Stimulated activated CD8-positive, alpha-beta memory T cell treated with anti-CD3 and anti-CD28 coated beads, Interleukin-15, amount 100 ng/mL, for 1 hour (primary cell): ENCODE results near the gene GPR15LG.
"Not testable (repeated sequence)": the region's sequence is repeated elsewhere in the genome, so short reads cannot be mapped to it uniquely, and the experiment has no call there.

Source experiments
- DNase-seq: peaks from one replicate; pipeline ENCODE4 v3.0.0-alpha.2; 2020; ENCODE audit warnings: low read depth

The GPR15LG gene

DNA sequence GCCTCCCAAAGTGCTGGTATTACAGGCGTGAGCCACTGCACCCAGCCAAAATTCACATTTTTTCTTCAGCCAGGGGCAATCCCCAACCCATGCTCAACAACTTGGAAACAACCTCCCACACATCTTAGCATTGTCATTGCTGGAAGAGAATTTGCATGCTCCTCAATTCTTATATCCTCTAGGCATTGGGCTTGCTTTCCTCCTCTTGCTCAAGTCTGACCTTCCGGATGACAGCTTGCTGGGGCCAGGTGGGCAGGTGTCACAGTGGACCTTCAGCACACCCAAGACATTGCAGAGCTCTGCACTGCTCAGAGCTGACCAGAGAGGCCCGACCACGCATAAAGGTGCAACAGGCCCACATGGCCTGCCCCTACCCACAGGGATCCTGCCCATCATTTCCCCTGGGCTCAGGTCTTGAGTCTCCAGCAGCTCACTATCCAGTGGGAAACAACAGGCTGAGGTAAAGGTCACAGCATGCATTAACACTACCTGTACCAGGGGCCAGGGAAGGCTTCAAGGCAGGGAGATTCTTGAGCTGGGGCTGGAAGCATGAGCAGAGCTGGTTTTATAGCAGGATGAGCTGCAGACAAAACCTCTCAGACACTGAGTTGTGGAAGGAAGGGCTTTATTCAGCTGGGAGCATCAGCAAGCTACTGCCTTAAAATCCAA is 6.8 kb upstream of the GPR15LG start:
- no peak for DNase-seq

DNA sequence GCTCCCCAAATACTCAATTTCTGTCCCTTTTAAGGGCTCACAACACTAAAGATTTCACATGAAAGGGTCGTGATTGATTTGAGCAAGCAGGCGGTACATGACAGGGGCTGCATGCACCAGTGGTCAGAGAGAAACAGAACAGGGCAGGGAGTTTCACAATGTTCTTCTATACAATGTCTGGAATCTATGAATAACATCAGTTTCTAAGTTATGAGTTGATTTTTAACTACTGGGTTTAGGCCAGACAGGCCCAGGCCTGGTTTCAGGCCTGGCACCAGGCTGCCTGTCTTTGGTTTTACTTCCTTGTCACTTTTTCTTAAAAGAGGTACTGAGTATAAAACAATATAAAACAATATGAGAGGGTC is 6.3 kb upstream of the GPR15LG start:
- not testable (repeated sequence) for DNase-seq

DNA sequence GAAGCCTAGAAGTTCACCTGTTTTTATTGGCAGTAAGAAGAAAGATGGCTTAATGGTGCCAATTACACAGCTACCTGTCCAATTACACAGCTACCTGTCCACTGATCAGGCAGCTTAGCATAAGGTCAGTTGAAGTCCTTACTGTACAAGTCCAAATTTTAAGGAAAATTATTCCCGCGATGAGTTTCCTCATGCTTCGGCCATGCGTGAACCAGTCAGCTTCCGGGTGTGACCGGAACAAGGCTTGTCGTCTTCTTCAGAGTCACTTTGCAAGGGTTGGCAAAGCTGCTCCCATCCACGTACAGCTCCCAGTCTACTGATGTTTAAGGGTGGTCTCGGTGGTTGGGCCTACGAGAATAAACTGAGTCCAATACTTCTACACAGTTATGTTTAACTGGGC is 5.2 kb upstream of the GPR15LG start:
- not testable (repeated sequence) for DNase-seq

DNA sequence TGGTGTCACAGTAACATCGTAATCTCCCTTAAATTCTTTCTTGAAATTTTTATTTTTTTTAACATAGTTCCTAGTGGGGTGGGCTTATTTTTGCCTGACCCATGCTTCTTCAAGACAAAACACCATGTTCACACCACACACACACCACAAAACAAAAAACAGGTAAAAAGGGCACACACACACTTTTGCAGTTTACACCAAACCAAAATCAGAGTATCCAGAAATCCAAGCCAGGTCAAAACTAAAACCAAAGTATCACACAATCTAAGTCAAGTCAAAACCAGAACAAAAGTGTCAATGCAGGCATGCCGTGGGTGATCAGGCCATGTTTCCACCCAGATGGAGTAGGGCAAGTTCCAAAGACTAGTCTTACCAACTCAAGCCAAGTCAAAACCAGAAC is 2.4 kb upstream of the GPR15LG start:
- not testable (repeated sequence) for DNase-seq

DNA sequence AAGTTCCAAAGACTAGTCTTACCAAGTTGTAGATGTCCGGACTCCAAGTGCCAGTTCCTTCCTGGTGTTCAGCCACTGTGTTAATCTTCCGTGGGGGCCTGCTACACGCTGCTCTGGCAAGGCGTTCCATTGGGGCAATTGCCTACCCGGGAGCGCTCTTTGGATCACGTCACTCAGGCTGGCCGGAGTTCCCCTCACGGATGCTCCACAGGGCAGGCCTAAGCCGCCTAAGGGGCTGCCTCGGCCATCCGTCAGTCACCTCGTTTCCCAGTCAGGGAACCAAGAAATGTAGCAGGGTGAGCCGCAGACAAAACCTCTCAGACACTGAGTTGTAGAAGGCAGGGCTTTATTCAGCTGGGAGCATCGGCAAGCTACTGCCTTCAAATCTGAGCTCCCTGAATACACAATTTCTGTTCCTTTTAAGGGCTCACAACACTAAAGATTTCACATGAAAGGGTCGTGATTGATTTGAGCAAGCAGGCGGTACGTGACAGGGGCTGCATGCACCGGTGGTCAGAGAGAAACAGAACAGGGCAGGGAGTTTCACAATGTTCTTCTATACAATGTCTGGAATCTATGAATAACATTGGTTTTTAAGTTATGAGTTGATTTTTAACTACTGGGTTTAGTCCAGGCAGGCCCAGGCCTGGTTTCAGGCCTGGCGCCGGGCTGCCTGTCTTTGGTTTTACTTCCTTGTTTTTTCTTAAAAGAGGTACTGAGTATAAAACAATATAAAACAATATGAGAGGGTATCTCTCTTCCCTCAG is 1.7 kb upstream of the GPR15LG start:
- DNase-seq: not testable (repeated sequence)

DNA sequence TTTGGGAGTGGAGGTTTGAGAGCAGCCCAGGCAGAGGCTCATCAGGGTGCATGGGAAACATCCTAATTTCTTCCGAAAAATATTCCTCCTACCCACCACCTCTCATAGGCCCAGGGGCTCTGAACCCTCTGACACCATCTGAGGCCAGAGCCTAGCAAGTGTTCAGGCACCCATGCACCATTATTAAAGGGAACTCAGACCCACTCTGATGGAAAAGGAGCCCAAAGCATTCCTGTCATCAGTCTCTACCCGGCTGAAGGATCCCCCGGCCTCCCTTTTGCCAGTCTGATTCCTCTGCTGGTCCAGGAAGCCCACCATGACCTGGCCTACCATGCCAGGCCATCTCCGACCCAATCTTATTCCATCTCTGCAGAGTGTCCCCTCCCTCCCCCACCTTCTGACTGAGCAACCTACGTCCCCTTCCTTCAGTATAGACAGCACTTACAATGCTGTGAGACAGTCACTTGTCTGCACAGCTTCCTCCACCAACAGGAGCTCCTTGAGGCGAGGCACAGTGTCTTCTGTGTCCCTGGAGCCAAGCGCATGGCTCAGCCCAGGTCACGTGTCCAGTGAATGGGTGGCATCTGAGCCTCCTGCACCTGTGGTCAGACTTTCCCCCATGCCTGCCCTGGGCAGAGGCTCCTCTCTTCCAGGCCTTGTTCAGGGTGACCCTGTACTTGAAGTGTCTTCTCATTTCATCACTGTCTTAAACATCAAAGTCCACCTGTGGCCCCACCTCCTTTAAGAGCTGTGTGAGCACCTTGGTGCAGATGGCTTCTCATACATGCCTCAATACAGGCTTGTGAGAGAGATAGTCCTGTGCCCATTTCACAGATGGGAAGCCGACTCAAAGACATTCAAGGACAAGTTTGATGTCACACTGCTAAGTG is 889 bp upstream of the GPR15LG start:
- DNase-seq: no peak

DNA sequence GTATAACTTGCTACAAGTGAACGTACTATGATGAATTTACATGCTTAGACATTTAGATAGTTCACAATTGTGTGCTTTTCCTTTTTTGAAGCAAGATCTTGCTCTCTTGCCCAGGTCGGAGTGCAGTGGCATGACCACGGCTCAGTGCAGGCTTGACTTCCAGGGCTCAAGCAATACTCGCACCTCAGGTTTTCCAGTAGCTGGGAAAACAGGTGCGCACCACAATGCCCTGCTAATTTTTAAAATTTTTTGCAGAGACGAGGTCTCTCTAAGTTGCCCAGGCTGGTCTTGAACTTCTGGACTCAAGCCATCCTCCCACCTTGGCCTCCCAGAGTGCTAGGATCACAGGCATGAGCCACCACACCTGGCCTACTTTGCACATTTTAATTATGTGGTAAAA is 1.8 kb downstream of the GPR15LG start:
- no peak for DNase-seq

DNA sequence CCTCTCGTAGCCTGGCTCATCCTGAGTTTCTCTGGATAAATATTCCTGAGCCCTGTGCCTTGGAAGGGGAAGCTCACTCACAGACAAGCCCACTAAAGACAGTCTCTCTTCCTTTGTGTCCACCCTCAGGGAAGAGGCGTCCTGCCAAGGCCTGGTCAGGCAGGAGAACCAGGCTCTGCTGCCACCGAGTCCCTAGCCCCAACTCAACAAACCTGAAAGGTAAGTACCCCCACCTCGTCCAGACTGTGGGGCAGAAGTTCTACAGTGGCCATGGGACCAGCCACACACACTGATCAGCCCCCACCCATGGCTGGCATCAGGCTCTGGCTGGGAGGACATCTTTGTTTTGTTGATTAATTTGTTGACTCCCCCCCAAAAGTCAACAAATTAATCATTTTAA is 2.8 kb downstream of the GPR15LG start:
- no peak for DNase-seq

DNA sequence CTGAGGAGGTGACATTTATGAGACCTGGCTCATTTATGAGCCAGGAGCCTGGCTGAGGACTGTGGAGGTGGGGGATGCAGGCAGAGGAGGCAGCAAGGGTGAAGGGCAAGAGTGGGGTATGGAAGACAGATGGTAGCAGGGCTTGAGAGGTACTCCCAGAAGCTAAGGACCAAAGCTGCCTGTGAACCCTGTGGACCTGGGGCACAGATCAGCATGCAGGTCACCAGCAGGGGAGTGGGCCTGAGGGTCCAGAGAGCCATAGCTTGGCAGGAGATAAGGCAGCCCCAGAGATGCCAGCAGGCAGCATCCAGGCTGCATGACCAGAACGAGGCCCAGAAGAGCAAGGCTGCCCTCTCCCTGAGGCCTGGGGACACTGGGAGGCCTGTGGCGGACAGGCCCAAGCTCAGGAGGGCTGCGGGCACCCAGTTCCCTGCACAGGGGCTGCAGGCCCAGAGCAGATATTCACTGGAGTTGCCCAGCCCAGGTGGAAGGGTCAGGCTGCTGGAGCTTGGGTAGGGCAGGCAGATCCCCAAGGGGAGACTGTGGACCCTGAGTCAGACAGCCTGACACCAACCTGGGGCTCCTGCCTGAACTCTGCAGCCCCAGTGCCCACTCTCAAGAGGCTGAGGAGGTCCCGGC is 3.4 kb downstream of the GPR15LG start:
- no peak for DNase-seq

DNA sequence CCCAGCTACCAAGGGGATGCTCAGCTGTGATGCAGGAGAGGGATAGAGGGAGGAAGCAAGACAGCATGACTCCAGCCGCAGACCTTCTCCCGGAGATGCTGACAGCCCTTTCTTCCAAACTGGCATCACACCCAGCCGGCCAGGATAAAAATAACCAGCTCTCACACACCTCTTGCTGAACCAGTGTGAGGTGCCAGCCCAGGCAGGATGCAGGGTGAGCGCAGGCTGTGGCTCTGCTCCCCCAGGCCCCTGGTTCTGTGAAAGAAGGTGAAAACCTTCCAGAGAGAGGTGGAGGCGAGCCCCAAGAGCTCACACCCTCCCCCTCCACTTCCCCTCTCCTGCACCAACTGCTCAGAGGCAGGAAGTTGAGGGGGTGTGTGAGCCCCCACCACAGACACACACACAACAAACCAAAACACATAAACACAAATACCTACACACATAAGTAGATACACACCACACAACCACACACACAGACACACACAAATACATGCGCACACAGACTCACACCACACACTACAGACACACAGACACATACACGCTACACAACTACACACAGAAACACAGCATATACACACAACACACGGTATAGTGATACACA is 4.0 kb downstream of the GPR15LG start:
- no peak for DNase-seq

DNA sequence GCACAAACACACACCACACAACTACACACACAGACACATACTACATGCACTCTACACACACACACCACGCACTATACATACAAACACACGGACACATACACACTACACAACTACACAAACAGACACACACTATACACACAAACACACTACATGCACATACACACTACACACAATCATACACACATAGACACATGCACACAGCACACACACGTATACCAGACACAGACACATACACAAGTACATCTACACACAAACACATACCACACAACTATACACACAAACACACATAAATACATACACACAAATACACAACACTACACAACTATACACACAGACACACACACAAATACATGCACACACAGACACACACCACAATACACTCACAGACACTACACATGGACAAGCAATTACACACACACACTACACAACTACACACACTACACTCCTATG is 4.6 kb downstream of the GPR15LG start:
- DNase-seq: no peak

DNA sequence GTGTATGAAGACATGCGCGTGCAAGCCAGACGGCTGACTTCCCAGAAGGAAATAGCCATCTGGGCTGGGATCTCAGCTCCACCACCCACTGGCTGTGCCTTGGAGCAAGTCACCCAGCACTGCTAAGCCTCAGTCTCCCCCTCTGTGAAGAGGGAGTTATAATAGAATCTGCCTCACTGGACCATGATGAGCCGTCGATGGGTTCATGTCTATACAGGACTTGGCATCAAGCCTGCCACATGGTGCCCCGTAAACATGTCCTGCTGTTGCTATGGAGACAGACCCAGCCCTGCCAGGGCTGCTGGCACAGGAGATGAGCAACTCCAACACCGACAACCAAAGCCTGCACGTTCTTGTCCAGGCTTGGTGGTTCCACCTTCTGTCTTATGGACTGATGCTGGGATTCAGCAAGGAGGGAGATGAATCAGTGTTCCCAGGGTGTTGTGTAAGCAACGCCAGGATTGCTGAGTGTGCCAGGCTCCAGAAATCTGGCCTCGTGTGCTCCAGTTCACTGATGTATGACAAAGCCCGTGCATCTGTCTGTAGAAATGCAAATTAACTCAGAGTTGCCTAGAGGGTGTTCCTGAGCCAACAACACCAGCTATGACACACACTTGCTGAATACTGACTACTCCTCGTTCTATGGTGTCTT is 5.6 kb downstream of the GPR15LG start:
- no peak for DNase-seq

DNA sequence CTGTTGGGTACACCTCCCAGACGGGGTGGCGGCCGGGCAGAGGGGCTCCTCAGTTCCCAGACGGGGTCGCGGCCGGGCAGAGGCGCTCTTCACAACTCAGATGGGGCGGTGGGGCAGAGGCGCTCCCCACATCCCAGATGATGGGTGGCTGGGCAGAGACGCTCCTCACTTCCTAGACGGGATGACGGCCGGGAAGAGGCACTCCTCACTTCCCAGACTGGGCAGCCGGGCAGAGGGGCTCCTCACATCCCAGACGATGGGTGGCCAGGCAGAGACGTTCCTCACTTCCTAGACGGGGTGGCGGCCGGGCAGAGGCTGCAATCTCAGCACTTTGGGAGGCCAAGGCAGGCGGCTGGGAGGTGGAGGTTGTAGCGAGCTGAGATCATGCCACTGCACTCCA is 6.8 kb downstream of the GPR15LG start:
- not testable (repeated sequence) for DNase-seq

DNA sequence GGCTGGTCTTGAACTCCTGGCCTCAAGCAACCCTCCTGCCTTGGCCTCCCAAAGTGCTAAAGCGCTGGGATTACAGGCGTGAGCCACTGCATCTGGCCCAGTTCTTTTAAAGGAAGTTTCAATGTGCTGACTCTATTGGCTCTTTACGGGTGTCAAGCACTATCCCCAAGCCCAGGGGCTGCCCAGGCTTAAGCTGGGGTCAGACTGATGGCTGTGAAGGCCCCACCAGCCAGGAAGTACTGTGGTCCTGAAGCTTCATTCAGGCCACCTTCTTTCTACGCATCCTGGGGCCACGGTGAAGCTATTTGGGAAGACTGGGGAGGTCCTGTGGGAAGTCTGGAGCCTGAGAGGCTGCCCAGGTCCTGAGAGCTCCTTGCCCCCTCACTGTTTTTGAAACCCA is 8.0 kb downstream of the GPR15LG start:
- no peak for DNase-seq

DNA sequence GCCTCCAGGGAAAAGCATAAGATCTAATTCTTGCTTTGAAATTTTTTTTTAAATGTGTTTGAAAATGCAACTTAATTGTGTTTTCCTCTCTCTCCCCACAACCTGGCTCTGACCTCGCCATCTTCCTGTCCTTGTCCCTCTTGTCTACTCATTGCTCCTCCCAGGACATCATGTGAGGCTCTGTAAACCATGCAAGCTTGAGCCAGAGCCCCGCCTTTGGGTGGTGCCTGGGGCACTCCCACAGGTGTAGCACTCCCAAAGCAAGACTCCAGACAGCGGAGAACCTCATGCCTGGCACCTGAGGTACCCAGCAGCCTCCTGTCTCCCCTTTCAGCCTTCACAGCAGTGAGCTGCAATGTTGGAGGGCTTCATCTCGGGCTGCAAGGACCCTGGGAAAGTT is 10.9 kb downstream of the GPR15LG start:
- DNase-seq: no peak

DNA sequence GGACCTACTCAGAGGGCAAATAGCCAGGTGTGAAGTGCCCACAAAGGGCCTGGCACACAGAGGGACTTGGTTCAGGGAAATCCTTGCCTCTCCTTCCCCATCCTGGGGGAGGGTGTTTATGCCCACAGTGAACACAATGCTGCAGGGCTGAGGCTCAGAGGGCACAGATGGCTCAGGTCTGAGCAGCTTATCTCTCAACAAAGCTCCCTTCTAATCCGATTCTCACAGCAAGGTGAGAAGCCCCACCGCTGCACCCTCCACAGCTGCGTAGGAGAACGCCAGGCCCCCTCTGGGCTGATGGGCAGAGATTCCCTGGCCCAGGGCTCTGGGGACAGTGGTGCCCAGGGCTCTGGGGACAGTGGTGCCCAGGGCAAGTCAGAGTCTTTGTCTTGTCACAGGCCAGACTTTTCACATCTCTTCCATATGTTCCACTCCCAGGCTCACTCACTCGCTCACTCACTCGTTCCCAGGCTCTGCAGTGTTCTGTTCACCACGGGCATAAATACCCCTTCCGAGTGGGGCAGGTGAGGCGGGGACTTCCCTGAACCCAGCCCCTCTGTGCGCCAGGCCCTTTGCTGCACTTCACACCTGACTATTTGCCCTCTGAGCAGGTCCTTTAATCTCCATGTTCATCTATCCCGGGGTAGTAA is 12.1 kb downstream of the GPR15LG start:
- no peak for DNase-seq

DNA sequence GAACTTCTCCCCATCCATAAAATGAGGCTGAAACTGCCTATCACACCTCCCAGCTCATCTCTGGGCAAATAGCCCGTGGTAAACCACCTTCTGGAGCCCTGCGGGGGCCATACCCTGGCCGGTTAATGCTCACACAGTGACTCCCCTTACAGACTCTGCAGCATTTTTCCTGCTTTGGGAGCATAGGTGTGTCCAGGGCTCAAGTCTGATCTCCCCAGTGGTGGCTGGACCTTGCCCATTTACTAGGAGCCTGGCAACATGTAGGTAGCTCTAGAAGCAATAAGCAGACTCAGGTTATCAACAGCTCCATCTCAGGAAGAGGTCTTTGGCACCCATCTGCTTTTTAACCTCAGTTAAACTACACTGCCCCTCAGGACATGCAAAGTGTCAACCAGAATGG is 15.2 kb downstream of the GPR15LG start:
- DNase-seq: no peak

DNA sequence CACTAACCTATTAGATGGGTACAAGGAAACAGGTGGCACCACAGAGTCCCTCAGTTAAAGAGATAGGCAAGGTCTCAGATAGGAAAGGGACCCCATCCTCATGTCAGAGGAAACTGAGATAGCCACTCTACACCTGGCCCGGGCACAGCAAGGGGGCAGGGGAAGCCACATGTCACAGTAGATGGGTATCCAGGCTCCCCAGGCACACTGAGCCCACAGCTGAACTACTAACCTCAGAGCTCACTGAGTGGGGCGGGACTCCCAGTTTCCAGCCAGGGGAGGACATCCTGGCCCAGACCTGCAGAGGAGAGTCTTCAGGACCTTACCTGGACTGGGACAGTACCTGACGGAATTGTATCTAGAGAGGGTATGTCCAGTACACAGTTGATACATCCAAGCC is 17.0 kb downstream of the GPR15LG start:
- no peak for DNase-seq

DNA sequence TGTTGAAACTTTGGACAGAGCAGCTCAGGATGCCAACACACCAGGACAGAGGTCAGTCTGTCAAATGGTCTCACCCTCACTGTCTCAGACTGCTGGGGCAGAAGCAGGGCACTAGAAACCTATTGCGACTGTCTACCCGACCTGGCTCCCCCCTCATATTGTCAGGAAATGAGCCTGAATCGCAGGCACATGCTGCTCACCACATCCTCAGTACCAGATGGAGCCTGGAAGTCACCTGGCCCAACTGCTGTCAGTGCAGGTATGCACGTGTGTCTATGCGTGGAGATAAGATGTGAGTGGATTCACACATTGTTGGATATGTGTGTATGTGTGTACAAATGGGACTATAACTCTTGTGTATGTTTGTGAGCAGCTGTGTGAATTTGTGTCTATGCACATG is 17.5 kb downstream of the GPR15LG start:
- DNase-seq: no peak

DNA sequence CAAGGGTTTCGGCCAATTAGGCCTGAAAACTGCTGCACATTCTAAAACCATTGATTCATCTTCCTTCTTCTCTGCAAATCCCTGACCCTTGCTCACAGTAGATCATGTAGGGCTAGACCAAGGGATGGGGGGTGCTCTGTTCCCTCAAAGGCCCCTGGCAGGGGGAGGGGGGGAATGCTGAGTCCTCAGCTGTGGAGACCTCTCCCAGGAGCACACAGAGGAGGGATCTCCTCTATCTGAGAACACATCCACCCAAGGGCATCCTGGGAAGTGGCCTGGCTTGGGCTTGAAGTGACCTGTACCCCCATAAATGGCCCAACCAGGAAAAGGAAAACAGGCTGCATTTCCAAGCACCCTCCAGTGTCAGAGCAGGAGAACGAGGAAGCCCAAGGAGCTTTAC is 19.7 kb downstream of the GPR15LG start:
- no peak for DNase-seq
